Bronchial epithelial cell (primary cell): ENCODE data around the gene GCGR. TPM values are rescaled to one million over a fixed set of nuclear protein-coding genes. Genes with fewer than 3 reads are reported as not detected.

Experiments used
- DNase-seq: peaks from one replicate; pipeline ENCODE4 v3.0.0-alpha.2; 2010; ENCODE audit warnings: low read depth
- FAIRE-seq: peaks from 2 replicates; lab custom pipeline; 2011; peaks lifted over from hg19 to GRCh38; lab: Jason Lieb, UNC
- H3K27me3 ChIP-seq: 2 replicates; pipeline ENCODE4 v1.5.1; 2011; ENCODE audit warnings: low read length; ENCODE audit not compliant: control insufficient read depth, insufficient read depth
- H3K36me3 ChIP-seq: 2 replicates; pipeline ENCODE4 v1.5.1; 2011; ENCODE audit warnings: low read length; ENCODE audit not compliant: control insufficient read depth, insufficient read depth
- H3K4me3 ChIP-seq: 2 replicates; pipeline ENCODE4 v1.5.1; 2011; ENCODE audit warnings: mild to moderate bottlenecking, low read depth, low read length, control low read depth
- total RNA-seq: library from RNA; depleted of rRNA; stranded (reverse); fragments of >200 nt; gene quantifications from 2 replicates; pipeline ENCODE4 v1.2.1, GENCODE V29; 2014
- TF ChIP-seq, protein P1 (sequence below): IDR thresholded peaks from 2 replicates; pipeline ENCODE4 v1.5.1; 2011; ENCODE audit warnings: mild to moderate bottlenecking, moderate library complexity, low read length, control low read depth, inconsistent platforms; ENCODE audit not compliant: insufficient read depth, severe bottlenecking

The GCGR gene
- total RNA-seq, 1 donor from 2014 or later, result not detected

GRCh38 chr17:81860756-81861568, 57.0 kb downstream of the GCGR start:
- peak; percentile 94 for FAIRE-seq
- DNase-seq, result peak; percentile 100
- TF ChIP-seq, protein P1, sequence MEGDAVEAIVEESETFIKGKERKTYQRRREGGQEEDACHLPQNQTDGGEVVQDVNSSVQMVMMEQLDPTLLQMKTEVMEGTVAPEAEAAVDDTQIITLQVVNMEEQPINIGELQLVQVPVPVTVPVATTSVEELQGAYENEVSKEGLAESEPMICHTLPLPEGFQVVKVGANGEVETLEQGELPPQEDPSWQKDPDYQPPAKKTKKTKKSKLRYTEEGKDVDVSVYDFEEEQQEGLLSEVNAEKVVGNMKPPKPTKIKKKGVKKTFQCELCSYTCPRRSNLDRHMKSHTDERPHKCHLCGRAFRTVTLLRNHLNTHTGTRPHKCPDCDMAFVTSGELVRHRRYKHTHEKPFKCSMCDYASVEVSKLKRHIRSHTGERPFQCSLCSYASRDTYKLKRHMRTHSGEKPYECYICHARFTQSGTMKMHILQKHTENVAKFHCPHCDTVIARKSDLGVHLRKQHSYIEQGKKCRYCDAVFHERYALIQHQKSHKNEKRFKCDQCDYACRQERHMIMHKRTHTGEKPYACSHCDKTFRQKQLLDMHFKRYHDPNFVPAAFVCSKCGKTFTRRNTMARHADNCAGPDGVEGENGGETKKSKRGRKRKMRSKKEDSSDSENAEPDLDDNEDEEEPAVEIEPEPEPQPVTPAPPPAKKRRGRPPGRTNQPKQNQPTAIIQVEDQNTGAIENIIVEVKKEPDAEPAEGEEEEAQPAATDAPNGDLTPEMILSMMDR, result no peak
- Histone ChIP-seq H3K27me3 (no peaks in the 10 kb centered on the region), H3K36me3 (peaks cover 33% of the 10 kb centered on the region), H3K4me3 (peak overlapping the region; percentile 76)

DNA sequence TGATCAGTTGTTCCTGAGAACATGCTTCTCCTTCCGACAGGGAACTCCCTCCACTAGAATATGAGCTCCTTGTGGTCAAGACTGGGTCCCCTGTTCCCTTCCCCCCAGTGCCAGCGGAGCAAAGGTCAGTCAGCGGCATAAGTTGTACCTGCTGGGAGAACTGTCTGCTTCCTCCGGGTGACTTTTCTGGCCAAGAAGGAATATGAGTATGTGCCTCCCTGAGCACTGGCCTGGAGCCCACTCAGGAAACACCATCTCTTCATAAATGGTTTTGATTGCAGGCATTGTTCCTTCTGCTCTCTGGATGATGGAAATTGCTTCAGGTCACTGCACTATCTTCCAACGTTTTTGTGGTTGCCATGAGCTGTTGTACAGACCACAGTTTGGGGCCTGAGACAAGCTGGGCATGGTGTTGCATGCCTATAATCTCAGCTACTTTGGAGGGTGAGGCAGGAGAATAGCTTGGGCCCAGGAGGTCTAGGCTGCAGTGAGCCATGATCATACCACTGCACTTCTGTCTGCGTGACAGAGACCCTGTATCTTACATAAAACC, 59.2 kb downstream of the GCGR start:
- H3K27me3 ChIP-seq, result no peaks in the 10 kb centered on the region
- peaks cover 32% of the 10 kb centered on the region for H3K36me3 ChIP-seq
- H3K4me3 ChIP-seq, result no peak overlapping the region
- DNase-seq (no peak), FAIRE-seq (no peak)
- TF ChIP-seq, protein P1, result no peak

Other genes starting within 250 kb of the GCGR start
- gene NPLOC4, start 167.0 kb upstream of the GCGR start, total RNA-seq, result 60.0 and 61.2 TPM in 2 replicates
- 0.53 and 0.64 TPM in 2 replicates for gene TSPAN10, start 167.0 kb upstream of the GCGR start, total RNA-seq
- gene PDE6G, start 147.6 kb upstream of the GCGR start, total RNA-seq, result not detected in 2 replicates
- 47.7 and 73.7 TPM in 2 replicates for gene OXLD1, start 137.5 kb upstream of the GCGR start, total RNA-seq
- 6.8 and 10.2 TPM in 2 replicates for gene CCDC137, start 137.4 kb upstream of the GCGR start, total RNA-seq
- gene ARL16, start 120.4 kb upstream of the GCGR start, total RNA-seq, result 23.0 and 25.8 TPM in 2 replicates
- gene HGS, start 120.1 kb upstream of the GCGR start, total RNA-seq, result 77.7 and 84.4 TPM in 2 replicates
- 11.6 and 13.6 TPM in 2 replicates for gene MRPL12, start 100.8 kb upstream of the GCGR start, total RNA-seq
- gene SLC25A10, start 91.9 kb upstream of the GCGR start, total RNA-seq, result 20.3 and 21.1 TPM in 2 replicates
- gene MCRIP1, start 29.1 kb downstream of the GCGR start, total RNA-seq, result 25.8 and 32.6 TPM in 2 replicates
- 0.13 TPM in 1 of 2 replicates, not detected in the other for gene PPP1R27, start 30.9 kb downstream of the GCGR start, total RNA-seq
- 673 and 821 TPM in 2 replicates for gene P4HB, start 56.4 kb downstream of the GCGR start, total RNA-seq
- gene ARHGDIA, start 67.2 kb downstream of the GCGR start, total RNA-seq, result 57.4 and 67.0 TPM in 2 replicates
- gene ALYREF, start 87.4 kb downstream of the GCGR start, total RNA-seq, result 105 and 145 TPM in 2 replicates
- gene ANAPC11, start 87.6 kb downstream of the GCGR start, total RNA-seq, result 237 and 251 TPM in 2 replicates
- 0.26 and 0.51 TPM in 2 replicates for gene NPB, start 98.1 kb downstream of the GCGR start, total RNA-seq
- gene PCYT2, start 107.2 kb downstream of the GCGR start, total RNA-seq, result 16.5 and 29.5 TPM in 2 replicates
- gene SIRT7, start 114.0 kb downstream of the GCGR start, total RNA-seq, result 48.4 and 62.2 TPM in 2 replicates
- gene MAFG, start 123.6 kb downstream of the GCGR start, total RNA-seq, result 16.8 and 19.6 TPM in 2 replicates
- 152 and 178 TPM in 2 replicates for gene PYCR1, start 133.2 kb downstream of the GCGR start, total RNA-seq
- not detected in 2 replicates for gene MYADML2, start 143.1 kb downstream of the GCGR start, total RNA-seq
- gene NOTUM, start 157.0 kb downstream of the GCGR start, total RNA-seq, result 0.13 TPM in 1 of 2 replicates, not detected in the other
- 22.6 and 32.1 TPM in 2 replicates for gene ASPSCR1, start 173.5 kb downstream of the GCGR start, total RNA-seq
- 33.8 and 38.7 TPM in 2 replicates for gene CENPX, start 218.7 kb downstream of the GCGR start, total RNA-seq
- gene LRRC45, start 219.2 kb downstream of the GCGR start, total RNA-seq, result 6.1 and 8.4 TPM in 2 replicates
- 18.7 and 25.2 TPM in 2 replicates for gene RAC3, start 227.5 kb downstream of the GCGR start, total RNA-seq
- gene DCXR, start 233.5 kb downstream of the GCGR start, total RNA-seq, result 83.3 and 87.9 TPM in 2 replicates
- 26.3 and 38.7 TPM in 2 replicates for gene RFNG, start 247.7 kb downstream of the GCGR start, total RNA-seq
- gene GPS1, start 247.7 kb downstream of the GCGR start, total RNA-seq, result 83.7 and 117 TPM in 2 replicates